B cell (primary cell): ENCODE results near the gene MRPL32. TPM values are rescaled to one million over a fixed set of nuclear protein-coding genes. Genes with fewer than 3 reads are reported as not detected.

Experiments used
- ATAC-seq: fragments of 200-7000 bp; cut with Tn5 transposase; one replicate; pipeline ENCODE4 v1.10.0; 2021; ENCODE audit warnings: low read depth, mild to moderate bottlenecking, moderate number of reproducible peaks, moderate library complexity
- CTCF ChIA-PET: fragments of 350-600 bp; sonication (Branson Sonifier 250); formaldehyde crosslinking; loops from one replicate; lab custom pipeline; 2021; ENCODE audit warnings: antibody characterized with exemption, inconsistent platforms; lab: Charles Lee
- POLR2A ChIA-PET: fragments of 350-600 bp; sonication (Branson Sonifier 250); formaldehyde crosslinking; loops from one replicate; lab custom pipeline; 2021; ENCODE audit warnings: antibody characterized with exemption; lab: Charles Lee
- DNase-seq: peaks from one replicate; pipeline ENCODE4 v3.0.0; 2013
- H2AFZ ChIP-seq: 2 replicates; pipeline ENCODE4 v1.6.1; 2012; ENCODE audit warnings: mild to moderate bottlenecking, low read depth, low read length; ENCODE audit not compliant: insufficient read depth, poor library complexity, severe bottlenecking
- H3K27ac ChIP-seq, 2 donors: 1 replicate in 1 of 2; 2 replicates in 1 of 2; pipeline ENCODE4 v1.5.1; 2012 to 2013; ENCODE audit warnings: low read length in 2 of 2, mild to moderate bottlenecking in 2 of 2, moderate library complexity in 1 of 2
- H3K27me3 ChIP-seq, 4 experiments: fragments of 200-600 bp in 1 of 4; sonication (generic) in 1 of 4; replicated peaks in 1 of 4; 1 replicate in 2 of 4; 2 replicates in 2 of 4; pipeline versions ENCODE4 v1.6.1 to v1.7.0; 2013 to 2016; ENCODE audit warnings: low read length in 3 of 4, mild to moderate bottlenecking in 2 of 4, mixed read lengths in 1 of 4, moderate library complexity in 1 of 4; ENCODE audit not compliant: insufficient read depth in 4 of 4, control insufficient read depth in 3 of 4; ENCODE audit errors: control extremely low read depth in 1 of 4
- H3K36me3 ChIP-seq, 2 experiments: replicated peaks in 1 of 2; 1 replicate in 1 of 2; 2 replicates in 1 of 2; pipeline versions ENCODE4 v1.6.1 to v1.7.1; 2013; ENCODE audit warnings: low read length in 1 of 2; ENCODE audit not compliant: insufficient read depth in 2 of 2, control insufficient read depth in 1 of 2; ENCODE audit errors: control extremely low read depth in 1 of 2, extremely low read depth in 1 of 2
- H3K4me1 ChIP-seq, 2 donors: fragments of 200-600 bp in 1 of 2; sonication (generic) in 1 of 2; 1 replicate in 1 of 2; 2 replicates in 1 of 2; pipeline versions ENCODE4 v1.5.1 to v1.6.1; 2013 to 2017; ENCODE audit warnings: low read length in 2 of 2; ENCODE audit not compliant: control insufficient read depth in 2 of 2, insufficient read depth in 2 of 2
- H3K4me2 ChIP-seq: replicated peaks from 2 replicates; pipeline ENCODE3; 2012; ENCODE audit warnings: mild to moderate bottlenecking, low read depth, low read length; ENCODE audit not compliant: poor library complexity, severe bottlenecking
- H3K4me3 ChIP-seq, 5 experiments: fragments of 200-600 bp in 1 of 5; sonication (generic) in 1 of 5; 1 replicate in 3 of 5; 2 replicates in 2 of 5; pipeline versions ENCODE4 v1.5.1 to v1.7.0; 2011 to 2016; ENCODE audit warnings: low read length in 4 of 5, mild to moderate bottlenecking in 4 of 5, low read depth in 2 of 5, control low read depth in 1 of 5, moderate library complexity in 1 of 5; ENCODE audit not compliant: insufficient read depth in 1 of 5; ENCODE audit errors: control extremely low read depth in 1 of 5, extremely low read depth in 1 of 5
- H3K79me2 ChIP-seq: fragments of 200-600 bp; sonication (generic); one replicate; pipeline ENCODE4 v1.6.0; 2016; ENCODE audit warnings: low read length; ENCODE audit not compliant: control insufficient read depth, insufficient read depth
- H3K9ac ChIP-seq: fragments of 200-600 bp; sonication (generic); 2 replicates; pipeline ENCODE4 v1.6.1; 2017; ENCODE audit warnings: mild to moderate bottlenecking, low read length, moderate library complexity
- H3K9me3 ChIP-seq, 3 donors: one replicate each; pipeline versions ENCODE4 v1.6.1 to v1.7.1; 2013; ENCODE audit warnings: low read length in 2 of 3; ENCODE audit not compliant: control insufficient read depth in 2 of 3, insufficient read depth in 1 of 3; ENCODE audit errors: control extremely low read depth in 1 of 3
- H4K20me1 ChIP-seq: 2 replicates; pipeline ENCODE4 v1.6.0; 2012; ENCODE audit warnings: mild to moderate bottlenecking, low read length; ENCODE audit not compliant: insufficient read depth, control insufficient read depth, poor library complexity, severe bottlenecking
- H3K27ac Mint-ChIP-seq: one replicate; pipeline ENCODE4 v1.8.0; 2021; ENCODE audit warnings: mixed read lengths
- H3K27me3 Mint-ChIP-seq: one replicate; pipeline ENCODE4 v1.8.0; 2021; ENCODE audit warnings: mixed read lengths
- H3K4me1 Mint-ChIP-seq: one replicate; pipeline ENCODE4 v1.8.0; 2021; ENCODE audit warnings: mixed read lengths
- H3K4me3 Mint-ChIP-seq: one replicate; pipeline ENCODE4 v1.8.0; 2021; ENCODE audit warnings: mixed read lengths
- H3K9me3 Mint-ChIP-seq: one replicate; pipeline ENCODE4 v1.8.0; 2022; ENCODE audit warnings: mixed read lengths; ENCODE audit not compliant: insufficient read depth
- CTCF ChIP-seq: fragments of 200-600 bp; IDR thresholded peaks from one replicate; pipeline ENCODE4 v1.8.0; 2022; ENCODE audit warnings: antibody characterized with exemption, mild to moderate bottlenecking
- EZH2 ChIP-seq: IDR thresholded peaks from 2 replicates; pipeline ENCODE4 v1.6.1; 2012; ENCODE audit warnings: borderline replicate concordance, low read depth, mild to moderate bottlenecking, moderate library complexity, low read length; ENCODE audit not compliant: insufficient read depth, poor library complexity, severe bottlenecking
- WGBS: methylation state at CpG from one replicate; pipeline ENCODE4 v1.1.5; 2013; ENCODE audit warnings: missing lambda C conversion rate; ENCODE audit not compliant: insufficient coverage; 5-methylcytosine and 5-hydroxymethylcytosine counted together
- intact Hi-C: fragments of 100-400 bp; cut with micrococcal nuclease; formaldehyde crosslinking; loops from one replicate; pipeline ENCODE4 v1.10.0; 2022
- polyA plus RNA-seq: library from polyadenylated mRNA; depleted of rRNA; stranded (reverse); fragments of >200 nt; gene quantifications from 2 replicates; pipeline ENCODE4 v1.2.3, GENCODE V29; 2012
- total RNA-seq, 2 donors: library from RNA; stranded (reverse); fragments of 120-200 nt in 1 of 2; gene quantifications; 1 replicate in 1 of 2; 2 replicates in 1 of 2; pipeline versions ENCODE4 v1.2.3 to v1.2.4, GENCODE V29; 2013 to 2022

Gene MRPL32
- total and polyA plus RNA-seq, 2 donors (not counting 1 experiment from before 2014, with no cell fraction given): 25.3 to 31.7 TPM

- Histone ChIP-seq H3K4me2 (no peak overlapping the region), H3K4me1 (no peaks in the 10 kb centered on the region), H2AFZ (no peak overlapping the region), H4K20me1 (no peaks in the 10 kb centered on the region), H3K36me3 (no peaks in the 10 kb centered on the region), H3K27me3 (no peaks in the 10 kb centered on the region), H3K27ac (no peak overlapping the region), H3K9ac (no peak overlapping the region), H3K9me3 (no peaks in the 10 kb centered on the region), H3K4me3 (no peak overlapping the region), H3K79me2 (no peaks in the 10 kb centered on the region)
- CTCF ChIA-PET: no interaction called here
- H3K9me3 Mint-ChIP-seq: no peaks in the 10 kb centered on the region
- no peak for ATAC-seq
- TF ChIP-seq EZH2 (no peak), CTCF (no peak)
- H3K4me3 Mint-ChIP-seq: no peak overlapping the region
- DNase-seq: no peak
- H3K27me3 Mint-ChIP-seq: no peaks in the 10 kb centered on the region
- no peaks in the 10 kb centered on the region for H3K4me1 Mint-ChIP-seq
- intact Hi-C loops: no loop called here
- 0% methylated on average over 2 of the region's 3 CpGs for WGBS
- H3K27ac Mint-ChIP-seq: no peak overlapping the region
- POLR2A ChIA-PET: no interaction called here
Observed at GRCh38 chr7:42902331-42902730, 29.8 kb upstream of the MRPL32 start.

- ChIA-PET CTCF (no interaction called here), POLR2A (no interaction called here)
- H3K4me3 ChIP-seq: no peak overlapping the region
- no peaks in the 10 kb centered on the region for H3K9me3 ChIP-seq
- ATAC-seq (no peak), DNase-seq (no peak)
- H3K27me3 ChIP-seq: no peaks in the 10 kb centered on the region
- no peak overlapping the region for H3K4me2 ChIP-seq
- whole genome bisulfite sequencing: 100% methylated on average over 1 of the region's 1 CpG
- H2AFZ ChIP-seq: no peak overlapping the region
- H3K79me2 ChIP-seq: peaks cover 6% of the 10 kb centered on the region
- no peak for TF ChIP-seq CTCF
- no peak for TF ChIP-seq EZH2
- no peaks in the 10 kb centered on the region for H4K20me1 ChIP-seq
- no peaks in the 10 kb centered on the region for H3K9me3 Mint-ChIP-seq
- no peaks in the 10 kb centered on the region for H3K27me3 Mint-ChIP-seq
- H3K4me1 Mint-ChIP-seq: peaks cover 25% of the 10 kb centered on the region
- H3K27ac ChIP-seq: no peak overlapping the region
- H3K4me1 ChIP-seq: peaks cover 6 to 10% of the 10 kb centered on the region in 2 donors
- no peak overlapping the region for H3K27ac Mint-ChIP-seq
- H3K4me3 Mint-ChIP-seq: no peak overlapping the region
- H3K36me3 ChIP-seq: no peaks in the 10 kb centered on the region
- intact Hi-C loops: no loop called here
- no peak overlapping the region for H3K9ac ChIP-seq
Observed at GRCh38 chr7:42906181-42906580, 26.0 kb upstream of the MRPL32 start.
